ENCODE data around the gene KCNIP3.

DNA sequence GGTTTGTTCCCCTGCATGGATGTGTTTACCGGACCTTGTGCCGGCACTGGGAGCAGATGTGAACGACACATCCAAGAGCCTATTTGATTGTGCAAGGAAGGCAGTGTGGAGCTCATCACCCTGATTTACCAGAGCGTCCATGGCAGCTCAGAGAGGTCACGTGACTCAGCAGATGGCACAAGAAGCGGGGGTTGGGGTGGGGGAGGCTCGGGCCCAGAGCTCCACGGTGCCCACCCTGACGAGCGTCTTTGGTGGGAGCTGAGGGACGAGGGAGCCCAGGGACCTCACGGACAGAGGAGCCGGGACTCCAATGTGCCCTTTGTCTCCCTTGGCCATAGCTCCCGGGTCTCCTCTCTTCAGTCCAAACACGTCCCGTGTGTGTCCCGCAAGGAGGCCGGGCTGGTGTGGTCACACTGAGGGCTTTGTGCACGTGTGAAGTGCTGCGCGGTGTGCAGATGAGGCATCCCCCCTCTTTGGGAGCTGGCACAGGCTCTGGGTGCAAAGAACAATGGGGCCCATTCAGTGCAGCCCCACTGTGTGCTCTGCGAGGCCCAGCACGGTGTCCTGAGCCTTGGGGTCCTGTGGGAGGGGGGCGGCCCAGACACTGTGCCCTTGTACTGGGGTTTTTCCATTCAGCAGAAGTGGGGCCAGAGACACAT lies 15.5 kb downstream of the KCNIP3 start:
- TF ChIP-seq, protein P1, sequence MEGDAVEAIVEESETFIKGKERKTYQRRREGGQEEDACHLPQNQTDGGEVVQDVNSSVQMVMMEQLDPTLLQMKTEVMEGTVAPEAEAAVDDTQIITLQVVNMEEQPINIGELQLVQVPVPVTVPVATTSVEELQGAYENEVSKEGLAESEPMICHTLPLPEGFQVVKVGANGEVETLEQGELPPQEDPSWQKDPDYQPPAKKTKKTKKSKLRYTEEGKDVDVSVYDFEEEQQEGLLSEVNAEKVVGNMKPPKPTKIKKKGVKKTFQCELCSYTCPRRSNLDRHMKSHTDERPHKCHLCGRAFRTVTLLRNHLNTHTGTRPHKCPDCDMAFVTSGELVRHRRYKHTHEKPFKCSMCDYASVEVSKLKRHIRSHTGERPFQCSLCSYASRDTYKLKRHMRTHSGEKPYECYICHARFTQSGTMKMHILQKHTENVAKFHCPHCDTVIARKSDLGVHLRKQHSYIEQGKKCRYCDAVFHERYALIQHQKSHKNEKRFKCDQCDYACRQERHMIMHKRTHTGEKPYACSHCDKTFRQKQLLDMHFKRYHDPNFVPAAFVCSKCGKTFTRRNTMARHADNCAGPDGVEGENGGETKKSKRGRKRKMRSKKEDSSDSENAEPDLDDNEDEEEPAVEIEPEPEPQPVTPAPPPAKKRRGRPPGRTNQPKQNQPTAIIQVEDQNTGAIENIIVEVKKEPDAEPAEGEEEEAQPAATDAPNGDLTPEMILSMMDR (IDR thresholded peaks at IDR 0.05; ENCODE audit: insufficient read depth, low read depth, low read length) = no peak
- no peak for TF ChIP-seq EZH2 (IDR thresholded peaks at IDR 0.05; ENCODE audit: insufficient read depth, low read length)

Measured in astrocyte (in vitro differentiated cells and primary cell).